GM12878 (cell line): ENCODE results near the gene ARL15. TPM values are rescaled to one million over a fixed set of nuclear protein-coding genes. Genes with fewer than 3 reads are reported as not detected.

Experiments
- ATAC-seq: fragments of 200-7000 bp; cut with Tn5 transposase; 3 replicates; pipeline ENCODE4 v1.9.1; 2020; ENCODE audit warnings: mild to moderate bottlenecking, moderate library complexity
- BruUV-seq: library from RNA; stranded (reverse); fragments of 400-500 nt; replicated peaks from 2 replicates; lab custom pipeline; 2021; lab: Mats Ljungman, UMichigan
- CTCF ChIA-PET: fragments of 300-600 bp; sonication (Branson Sonifier 250); formaldehyde crosslinking; extraction: SDS; loops from one replicate; lab custom pipeline; 2021; ENCODE audit warnings: inconsistent platforms; lab: Yijun Ruan, JAX
- POLR2A ChIA-PET: fragments of 350-600 bp; formaldehyde crosslinking; extraction: SDS; loops from one replicate; lab custom pipeline; 2021; ENCODE audit warnings: inconsistent platforms; lab: Charles Lee
- RAD21 ChIA-PET: fragments of 300-600 bp; sonication (Branson Sonifier 250); formaldehyde crosslinking; loops from one replicate; lab custom pipeline; 2023; ENCODE audit warnings: antibody characterized with exemption; ENCODE audit not compliant: unreplicated experiment; lab: Charles Lee
- SMC1A ChIA-PET: fragments of 300-600 bp; sonication (Branson Sonifier 250); formaldehyde crosslinking; loops from one replicate; lab custom pipeline; 2023; ENCODE audit not compliant: unreplicated experiment, uncharacterized antibody; lab: Charles Lee
- DNase-seq: peaks from one replicate; pipeline ENCODE4 v3.0.0-alpha.2; 2011; ENCODE audit warnings: low read depth, low spot score
- FAIRE-seq: peaks from 3 replicates; lab custom pipeline; 2011; peaks lifted over from hg19 to GRCh38; lab: Jason Lieb, UNC
- H2AFZ ChIP-seq: 2 replicates; pipeline ENCODE4 v1.6.0; 2011; ENCODE audit warnings: low read depth, low read length, control low read depth; ENCODE audit not compliant: control insufficient read depth
- H3K27ac ChIP-seq: 2 replicates; pipeline ENCODE4 v1.5.1; 2011; ENCODE audit warnings: control low read depth; ENCODE audit not compliant: control insufficient read depth, insufficient read depth
- H3K27me3 ChIP-seq, 2 experiments: replicated peaks in 1 of 2; 2 replicates each; pipeline versions ENCODE4 v1.6.0 to v1.6.1; 2011; ENCODE audit warnings: low read length in 1 of 2; ENCODE audit not compliant: control insufficient read depth in 2 of 2, insufficient read depth in 2 of 2
- H3K36me3 ChIP-seq, 2 experiments: 2 replicates each; pipeline ENCODE4 v1.5.1; 2011; ENCODE audit warnings: low read length in 1 of 2; ENCODE audit not compliant: control insufficient read depth in 2 of 2, insufficient read depth in 2 of 2
- H3K4me1 ChIP-seq: 2 replicates; pipeline ENCODE4 v1.6.1; 2011; ENCODE audit warnings: mild to moderate bottlenecking, low read length, moderate library complexity, mixed read lengths; ENCODE audit not compliant: control insufficient read depth, insufficient read depth
- H3K4me2 ChIP-seq: 2 replicates; pipeline ENCODE4 v1.6.0; 2011; ENCODE audit warnings: control low read depth; ENCODE audit not compliant: control insufficient read depth, insufficient read depth
- H3K4me3 ChIP-seq: fragments of 200-600 bp; sonication (generic); 2 replicates; pipeline ENCODE4 v1.5.1; 2016
- H3K79me2 ChIP-seq: 2 replicates; pipeline ENCODE4 v1.6.0; 2011; ENCODE audit warnings: low read length; ENCODE audit not compliant: control insufficient read depth, insufficient read depth
- H3K9ac ChIP-seq: 2 replicates; pipeline ENCODE4 v1.8.0; 2011; ENCODE audit warnings: low read length, control low read depth, mixed read lengths; ENCODE audit not compliant: control insufficient read depth, insufficient read depth
- H3K9me3 ChIP-seq: replicated peaks from 3 replicates; pipeline ENCODE4 v1.5.1; 2011; ENCODE audit warnings: mild to moderate bottlenecking, low read length; ENCODE audit not compliant: control insufficient read depth, insufficient read depth
- H4K20me1 ChIP-seq: 2 replicates; pipeline ENCODE4 v1.6.0; 2011; ENCODE audit not compliant: control insufficient read depth, insufficient read depth
- BCLAF1 ChIP-seq: fragments of 450-650 bp; IDR thresholded peaks from 2 replicates; pipeline ENCODE4 v1.6.1; 2017; ENCODE audit warnings: antibody characterized with exemption, mild to moderate bottlenecking, moderate library complexity
- CHD2 ChIP-seq: IDR thresholded peaks from 2 replicates; pipeline ENCODE4 v1.6.1; 2011; ENCODE audit warnings: low read depth, low read length, improper control_type of control experiment, borderline replicate concordance
- CHD4 ChIP-seq: fragments of 200-600 bp; sonication (generic); IDR thresholded peaks from 2 replicates; pipeline ENCODE4 v1.6.1; 2016; ENCODE audit warnings: mild to moderate bottlenecking
- CREM ChIP-seq: IDR thresholded peaks from 2 replicates; pipeline ENCODE4 v1.6.1; 2014; ENCODE audit warnings: antibody characterized with exemption, low read depth
- CTCF ChIP-seq, 3 experiments: IDR thresholded peaks in 2 of 3; conservative IDR thresholded peaks in 1 of 3; 2 replicates each; pipeline ENCODE4 v1.5.1; 2011; ENCODE audit warnings: low read depth in 3 of 3, low read length in 3 of 3, mild to moderate bottlenecking in 3 of 3, control low read depth in 2 of 3, moderate library complexity in 2 of 3, inconsistent platforms in 1 of 3, mixed read lengths in 1 of 3; ENCODE audit not compliant: control insufficient read depth in 2 of 3, insufficient read depth in 1 of 3; ENCODE audit errors: extremely low read depth in 1 of 3
- ETV6 ChIP-seq, 2 experiments: fragments of 450-650 bp in 1 of 2; IDR thresholded peaks in 1 of 2; conservative IDR thresholded peaks in 1 of 2; 2 replicates each; pipeline ENCODE4 v1.6.1; 2014; ENCODE audit warnings: antibody characterized with exemption in 1 of 2, borderline replicate concordance in 1 of 2, low read depth in 1 of 2, mild to moderate bottlenecking in 1 of 2, moderate library complexity in 1 of 2
- EZH2 ChIP-seq: IDR thresholded peaks from 2 replicates; pipeline ENCODE4 v1.6.1; 2012; ENCODE audit warnings: low read depth, mild to moderate bottlenecking, control low read depth, inconsistent platforms, low read length, borderline replicate concordance; ENCODE audit not compliant: control insufficient read depth
- IRF3 ChIP-seq: fragments of 450-650 bp; IDR thresholded peaks from 2 replicates; pipeline ENCODE4 v1.6.1; 2014; ENCODE audit warnings: mild to moderate bottlenecking
- POLR2AphosphoS5 ChIP-seq: IDR thresholded peaks from 2 replicates; pipeline ENCODE4 v1.6.1; 2011; ENCODE audit warnings: mild to moderate bottlenecking, low read length, inconsistent platforms
- RBBP5 ChIP-seq: fragments of 200-600 bp; sonication (generic); conservative IDR thresholded peaks from 2 replicates; pipeline ENCODE4 v1.6.1; 2016
- RCOR1 ChIP-seq: conservative IDR thresholded peaks from 2 replicates; pipeline ENCODE4 v1.6.1; 2012; ENCODE audit warnings: low read depth, low read length, improper control_type of control experiment
- RUNX3 ChIP-seq: IDR thresholded peaks from 2 replicates; pipeline ENCODE4 v1.6.1; 2012; ENCODE audit warnings: low read length, inconsistent platforms
- SIX5 ChIP-seq: IDR thresholded peaks from 2 replicates; pipeline ENCODE4 v1.6.1; 2011; ENCODE audit warnings: mild to moderate bottlenecking, low read depth, low read length, moderate library complexity; ENCODE audit not compliant: severe bottlenecking
- SREBF1 ChIP-seq: IDR thresholded peaks from 2 replicates; pipeline ENCODE4 v1.6.1; 2012; ENCODE audit warnings: mild to moderate bottlenecking, low read length
- WGBS: methylation state at CpG from one replicate; pipeline ENCODE4 v1.1.6; 2016; ENCODE audit warnings: low lambda C conversion rate; ENCODE audit not compliant: insufficient replicate concordance, insufficient coverage; ENCODE audit errors: missing lambda C conversion rate; 5-methylcytosine and 5-hydroxymethylcytosine counted together
- in situ Hi-C: fragments of 300-500 bp; cut with MboI; formaldehyde crosslinking; loops from 9 replicates; pipeline ENCODE4 v1.14.3; 2018; ENCODE audit warnings: mixed read lengths
- intact Hi-C: fragments of 100-400 bp; cut with micrococcal nuclease; formaldehyde crosslinking; loops from one replicate; pipeline ENCODE4 v1.14.2; 2022; ENCODE audit not compliant: unreplicated experiment
- polyA plus RNA-seq, 11 experiments: library from polyadenylated mRNA; depleted of rRNA in 4 of 11; unstranded in 6 of 11; stranded (reverse) in 5 of 11; fragments of >200 nt; fragmentation: Nextera tagmentation in 4 of 11; fragmentation: Illumina TruSeq in 1 of 11; extraction: Ambion mirVana in 4 of 11; extraction: Trizol in 1 of 11; gene quantifications; 1 replicate in 1 of 11; 2 replicates in 10 of 11; pipeline versions ENCODE4 v1.2.1 to v1.2.3, GENCODE V29; 2011 to 2016; ENCODE audit warnings: inconsistent platforms in 2 of 11, missing spikeins in 2 of 11, low read depth in 1 of 11
- total RNA-seq, 4 experiments: library from RNA; depleted of rRNA in 3 of 4; stranded (reverse); fragments of >200 nt in 3 of 4; fragmentation: Illumina TruSeq in 1 of 4; extraction: Trizol in 1 of 4; gene quantifications; 2 replicates each; pipeline versions ENCODE4 v1.2.1 to v1.2.3, GENCODE V29; 2013 to 2021

Gene ARL15
- total and polyA plus RNA-seq, 10 of the 15 experiments (the other 5 are each of a cell fraction or from before 2014, with no cell fraction given): 3.6 to 11.0 (median 7.7) TPM

- H3K27me3 ChIP-seq: no peaks in the 10 kb centered on the region
- no peaks in the 10 kb centered on the region for H4K20me1 ChIP-seq
- no peaks in the 10 kb centered on the region for H3K79me2 ChIP-seq
- no peak overlapping the region for H2AFZ ChIP-seq
- H3K36me3 ChIP-seq: no peaks in the 10 kb centered on the region
- no peak for TF ChIP-seq CHD4
- no peak for TF ChIP-seq CHD2
- TF ChIP-seq SIX5: no peak
- TF ChIP-seq CTCF (IDR thresholded peaks at IDR 0.05 in 2 of 3, conservative IDR thresholded peaks at IDR 0.05 in 1 of 3; ENCODE audit: control insufficient read depth in 2 of 3, extremely low read depth in 1 of 3, insufficient read depth in 1 of 3, low read depth in 3 of 3, low read length in 3 of 3): no peak
- TF ChIP-seq CREM: no peak
- no peak for TF ChIP-seq SREBF1
- TF ChIP-seq RUNX3: no peak
- TF ChIP-seq IRF3: no peak
- no peak for TF ChIP-seq POLR2AphosphoS5
- TF ChIP-seq EZH2: no peak
- no peak for TF ChIP-seq ETV6 (conservative IDR thresholded peaks at IDR 0.05 in 1 of 2, IDR thresholded peaks at IDR 0.05 in 1 of 2; ENCODE audit: borderline replicate concordance in 1 of 2, low read depth in 1 of 2)
- TF ChIP-seq RCOR1: no peak
- TF ChIP-seq BCLAF1: no peak
- no peak for TF ChIP-seq RBBP5
- TF ChIP-seq, all 136 proteins: peak for 0
- ChIA-PET SMC1A (no interaction called here), RAD21 (no interaction called here), POLR2A (interaction anchor here (0.6 kb wide), 1 partner anchor 70 kb away, joined by 5 read pairs; no protein-coding TSS in a partner anchor), CTCF (interaction anchor here (0.8 kb wide), 1 partner anchor 25 kb away, joined by 3 read pairs; no protein-coding TSS in a partner anchor)
- no peak overlapping the region for H3K4me2 ChIP-seq
- no peak overlapping the region for H3K9ac ChIP-seq
- no peak overlapping the region for H3K27ac ChIP-seq
- 95% methylated on average over 1 of the region's 1 CpG for WGBS
- intact Hi-C loops: no loop called here
- in situ Hi-C loops: no loop called here
- no TSS peak for BruUV-seq
- no peaks in the 10 kb centered on the region for H3K4me1 ChIP-seq
- no peak for FAIRE-seq
- no peak for ATAC-seq
- H3K4me3 ChIP-seq: no peak overlapping the region
- H3K9me3 ChIP-seq: no peaks in the 10 kb centered on the region
- DNase-seq: no peak
These were observed 416.7 kb downstream of the ARL15 start for GRCh38 chr5:53893626-53894025.
